Caco-2 (cell line): Measurements from ENCODE around the gene PRC1. TPM values are rescaled to one million over a fixed set of nuclear protein-coding genes. Genes with fewer than 3 reads are reported as not detected.

Experiments used
- BruUV-seq: library from RNA; stranded (reverse); fragments of 400-500 nt; replicated peaks from 2 replicates; lab custom pipeline; 2021; lab: Mats Ljungman, UMichigan
- CTCF ChIA-PET: fragments of 300-600 bp; sonication (Branson Sonifier 250); formaldehyde crosslinking; loops from one replicate; lab custom pipeline; 2022; ENCODE audit warnings: antibody characterized with exemption; lab: Charles Lee
- POLR2A ChIA-PET: fragments of 300-600 bp; sonication (Branson Sonifier 250); formaldehyde crosslinking; loops from one replicate; lab custom pipeline; 2022; ENCODE audit warnings: antibody characterized with exemption; lab: Charles Lee
- DNase-seq, 2 experiments: peaks; one replicate each; pipeline versions ENCODE4 v3.0.0 to v3.0.0-alpha.2; 2020 to 2022
- H3K27me3 ChIP-seq: replicated peaks from 2 replicates; pipeline ENCODE4 v1.6.0; 2011; ENCODE audit warnings: low read length; ENCODE audit not compliant: control insufficient read depth, insufficient read depth
- H3K36me3 ChIP-seq: 2 replicates; pipeline ENCODE4 v1.5.1; 2011; ENCODE audit warnings: low read length; ENCODE audit not compliant: control insufficient read depth, insufficient read depth
- H3K4me1 ChIP-seq: fragments of 250-450 bp; sonication (Bioruptor Pico); 2 replicates; pipeline ENCODE4 v1.5.1; 2020; ENCODE audit warnings: mild to moderate bottlenecking
- H3K4me3 ChIP-seq: 2 replicates; pipeline ENCODE4 v1.5.1; 2011; ENCODE audit warnings: low read depth, mild to moderate bottlenecking, control low read depth, low read length
- H3K9me3 ChIP-seq: fragments of 250-450 bp; sonication (Bioruptor Pico); 2 replicates; pipeline ENCODE4 v1.5.1; 2020; ENCODE audit warnings: mild to moderate bottlenecking, moderate library complexity
- H3K27ac Mint-ChIP-seq: one replicate; pipeline ENCODE4 v1.8.0; 2022; ENCODE audit warnings: mixed read lengths; ENCODE audit not compliant: unreplicated experiment
- H3K27me3 Mint-ChIP-seq: one replicate; pipeline ENCODE4 v1.8.0; 2022; ENCODE audit warnings: mixed read lengths; ENCODE audit not compliant: insufficient read depth, unreplicated experiment
- H3K36me3 Mint-ChIP-seq: one replicate; pipeline ENCODE4 v1.8.0; 2022; ENCODE audit warnings: mild to moderate bottlenecking, mixed read lengths; ENCODE audit not compliant: insufficient read depth, unreplicated experiment
- H3K4me1 Mint-ChIP-seq: one replicate; pipeline ENCODE4 v1.8.0; 2022; ENCODE audit warnings: low read depth, mixed read lengths; ENCODE audit not compliant: unreplicated experiment
- H3K4me3 Mint-ChIP-seq: one replicate; pipeline ENCODE4 v1.8.0; 2022; ENCODE audit warnings: mild to moderate bottlenecking, moderate library complexity, mixed read lengths; ENCODE audit not compliant: unreplicated experiment
- H3K9me3 Mint-ChIP-seq: one replicate; pipeline ENCODE4 v1.8.0; 2022; ENCODE audit warnings: mixed read lengths; ENCODE audit not compliant: unreplicated experiment
- intact Hi-C: fragments of 100-400 bp; cut with micrococcal nuclease; formaldehyde crosslinking; loops from one replicate; pipeline ENCODE4 v1.10.0; 2022; ENCODE audit not compliant: unreplicated experiment
- total RNA-seq: library from RNA; stranded (reverse); gene quantifications from 2 replicates; pipeline ENCODE4 v1.2.3, GENCODE V29; 2022
- TF ChIP-seq, protein P1 (sequence below), 2 experiments: fragments of 200-600 bp in 1 of 2; IDR thresholded peaks; 1 replicate in 1 of 2; 2 replicates in 1 of 2; pipeline versions ENCODE4 v1.5.1 to v1.8.0; 2011 to 2022; ENCODE audit warnings: antibody characterized with exemption in 1 of 2, control low read depth in 1 of 2, inconsistent platforms in 1 of 2, low read depth in 1 of 2, low read length in 1 of 2, mild to moderate bottlenecking in 1 of 2, moderate library complexity in 1 of 2; ENCODE audit not compliant: insufficient read depth in 1 of 2, severe bottlenecking in 1 of 2, unreplicated experiment in 1 of 2

The PRC1 gene
- total RNA-seq, 1 experiment from 2014 or later, result 145 TPM

DNA sequence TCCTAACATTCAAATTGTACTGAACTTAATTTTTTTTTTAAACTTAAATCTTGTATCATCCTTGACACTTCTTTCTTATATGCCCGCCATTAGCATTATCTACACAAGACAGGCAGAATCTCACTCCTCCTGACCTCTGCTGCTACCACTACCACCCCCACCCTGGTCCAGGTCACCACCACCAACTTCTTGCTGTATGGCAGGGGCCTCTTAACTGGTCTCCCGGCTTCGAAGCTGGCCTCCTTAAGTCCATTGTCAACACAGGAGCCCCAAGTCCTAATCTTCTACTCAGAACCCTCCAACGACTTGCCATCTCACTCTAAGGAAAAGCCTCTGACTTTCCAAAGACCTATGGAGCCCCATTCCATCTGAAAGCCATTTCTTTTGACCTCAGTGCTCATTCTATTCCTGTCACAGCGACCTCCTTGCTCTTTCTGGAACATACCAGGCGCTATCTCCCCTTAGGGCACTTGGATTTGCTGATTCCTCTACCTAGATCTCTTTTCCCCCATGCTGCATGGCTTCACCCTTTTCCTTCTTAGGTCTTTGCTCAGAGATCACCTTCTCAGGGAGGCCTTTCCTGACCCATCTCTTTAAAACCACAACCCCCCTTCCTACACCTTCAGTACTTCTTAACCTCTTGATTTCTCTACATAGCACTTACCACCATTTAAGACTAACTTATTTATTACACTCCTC lies 2.6 kb downstream of the PRC1 start:
- intact Hi-C loops, result loop anchor here (5.0 kb wide), 1 partner anchor 34 kb away; no protein-coding TSS in a partner anchor
- peak in 1 of 2 experiments; percentile 10 for DNase-seq
- CTCF ChIA-PET, result no interaction called here

DNA sequence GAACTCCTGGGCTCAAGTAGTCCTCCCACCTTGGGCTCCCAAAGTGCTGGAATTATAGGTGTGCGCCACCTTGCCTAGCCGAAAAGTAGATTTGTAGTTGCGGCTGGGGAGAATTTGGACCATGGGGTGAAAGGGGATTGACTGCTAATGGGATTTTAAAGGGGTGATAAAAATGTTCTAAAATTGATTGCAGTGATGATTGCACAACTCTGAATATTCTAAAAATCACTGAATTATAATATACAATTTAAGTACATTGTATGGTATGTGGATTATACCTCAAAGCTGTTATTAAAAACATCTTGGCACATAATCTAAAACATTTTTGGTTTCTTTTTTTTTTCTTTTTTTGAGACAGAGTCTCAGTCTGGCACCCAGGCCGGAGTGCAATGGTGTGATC lies 3.9 kb downstream of the PRC1 start:
- BruUV-seq, result no TSS peak
- H3K27me3 Mint-ChIP-seq, result no peaks in the 10 kb centered on the region
- intact Hi-C loops, result loop anchor here (5.0 kb wide), 1 partner anchor 33 kb away; no protein-coding TSS in a partner anchor
- H3K27ac Mint-ChIP-seq, result no peak overlapping the region
- TF ChIP-seq, protein P1, sequence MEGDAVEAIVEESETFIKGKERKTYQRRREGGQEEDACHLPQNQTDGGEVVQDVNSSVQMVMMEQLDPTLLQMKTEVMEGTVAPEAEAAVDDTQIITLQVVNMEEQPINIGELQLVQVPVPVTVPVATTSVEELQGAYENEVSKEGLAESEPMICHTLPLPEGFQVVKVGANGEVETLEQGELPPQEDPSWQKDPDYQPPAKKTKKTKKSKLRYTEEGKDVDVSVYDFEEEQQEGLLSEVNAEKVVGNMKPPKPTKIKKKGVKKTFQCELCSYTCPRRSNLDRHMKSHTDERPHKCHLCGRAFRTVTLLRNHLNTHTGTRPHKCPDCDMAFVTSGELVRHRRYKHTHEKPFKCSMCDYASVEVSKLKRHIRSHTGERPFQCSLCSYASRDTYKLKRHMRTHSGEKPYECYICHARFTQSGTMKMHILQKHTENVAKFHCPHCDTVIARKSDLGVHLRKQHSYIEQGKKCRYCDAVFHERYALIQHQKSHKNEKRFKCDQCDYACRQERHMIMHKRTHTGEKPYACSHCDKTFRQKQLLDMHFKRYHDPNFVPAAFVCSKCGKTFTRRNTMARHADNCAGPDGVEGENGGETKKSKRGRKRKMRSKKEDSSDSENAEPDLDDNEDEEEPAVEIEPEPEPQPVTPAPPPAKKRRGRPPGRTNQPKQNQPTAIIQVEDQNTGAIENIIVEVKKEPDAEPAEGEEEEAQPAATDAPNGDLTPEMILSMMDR (IDR thresholded peaks at IDR 0.05; ENCODE audit: insufficient read depth in 1 of 2, low read depth in 1 of 2, low read length in 1 of 2, severe bottlenecking in 1 of 2, unreplicated experiment in 1 of 2), result no peak
- CTCF ChIA-PET, result no interaction called here
- Histone ChIP-seq H3K9me3 (no peaks in the 10 kb centered on the region), H3K4me1 (peaks cover 13% of the 10 kb centered on the region), H3K4me3 (no peak overlapping the region), H3K36me3 (no peaks in the 10 kb centered on the region), H3K27me3 (no peaks in the 10 kb centered on the region)
- peaks cover 21% of the 10 kb centered on the region for H3K4me1 Mint-ChIP-seq
- H3K36me3 Mint-ChIP-seq, result peaks cover 21% of the 10 kb centered on the region
- POLR2A ChIA-PET, result no interaction called here
- no peak for DNase-seq
- H3K9me3 Mint-ChIP-seq, result no peaks in the 10 kb centered on the region
- no peak overlapping the region for H3K4me3 Mint-ChIP-seq

More for the DNA sequence above, 2.6 kb downstream of the PRC1 start:
- BruUV-seq, result no TSS peak
- H3K36me3 ChIP-seq, result no peaks in the 10 kb centered on the region
- Mint-ChIP-seq H3K9me3 (no peaks in the 10 kb centered on the region), H3K36me3 (peaks cover 21% of the 10 kb centered on the region), H3K4me3 (peak overlapping the region; percentile 87), H3K27me3 (no peaks in the 10 kb centered on the region), H3K4me1 (peaks cover 21% of the 10 kb centered on the region), H3K27ac (peak overlapping the region; percentile 65)
- peaks cover 13% of the 10 kb centered on the region for H3K4me1 ChIP-seq
- H3K9me3 ChIP-seq, result no peaks in the 10 kb centered on the region
- TF ChIP-seq, protein P1 (IDR thresholded peaks at IDR 0.05; ENCODE audit: insufficient read depth in 1 of 2, low read depth in 1 of 2, low read length in 1 of 2, severe bottlenecking in 1 of 2, unreplicated experiment in 1 of 2), result no peak
- H3K4me3 ChIP-seq, result no peak overlapping the region
- POLR2A ChIA-PET, result no interaction called here
- no peaks in the 10 kb centered on the region for H3K27me3 ChIP-seq

DNA sequence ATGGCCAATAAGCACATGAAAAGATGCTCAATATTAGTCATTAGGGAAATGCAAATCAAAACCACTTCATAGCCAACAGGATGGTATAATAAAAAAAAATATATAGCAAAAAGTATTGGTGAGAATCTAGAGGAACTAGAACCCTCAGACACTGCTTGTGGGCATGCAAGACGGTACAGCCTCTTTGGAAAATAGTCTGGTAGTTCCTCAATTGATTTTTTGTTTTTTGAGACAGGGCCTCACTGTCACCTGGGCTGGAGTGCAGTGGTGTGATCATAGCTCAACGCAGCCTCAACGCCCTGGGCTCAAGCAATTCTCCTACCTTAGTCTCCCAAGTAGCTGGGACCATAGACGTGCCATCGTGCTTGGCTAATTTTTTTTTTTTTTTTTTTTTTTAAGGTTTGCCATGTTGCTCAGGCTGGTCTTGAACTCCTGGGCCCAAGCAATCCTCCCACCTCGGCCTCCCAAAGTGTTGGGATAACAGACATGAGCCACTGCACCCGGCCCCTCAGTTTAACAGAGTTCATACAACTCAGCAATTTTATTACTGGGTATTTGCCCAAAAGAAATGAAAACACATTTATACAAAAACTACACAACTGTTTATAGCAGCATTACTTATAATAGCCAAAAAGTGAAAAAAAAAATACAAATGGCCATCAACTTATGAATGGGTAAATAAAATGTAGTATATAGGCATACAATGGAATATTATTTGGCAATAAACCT lies 5.1 kb downstream of the PRC1 start:
- intact Hi-C loops, result no loop called here
- CTCF ChIA-PET, result interaction anchor here (0.7 kb wide), 1 partner anchor 283 kb away, joined by 4 read pairs; no protein-coding TSS in a partner anchor
- no peak overlapping the region for H3K4me3 ChIP-seq

More for the DNA sequence above, 5.1 kb downstream of the PRC1 start:
- H3K4me1 ChIP-seq, result peaks cover 13% of the 10 kb centered on the region
- Mint-ChIP-seq H3K9me3 (no peaks in the 10 kb centered on the region), H3K27me3 (no peaks in the 10 kb centered on the region), H3K4me3 (no peak overlapping the region), H3K36me3 (peaks cover 19% of the 10 kb centered on the region), H3K4me1 (peaks cover 21% of the 10 kb centered on the region), H3K27ac (no peak overlapping the region)
- no peaks in the 10 kb centered on the region for H3K9me3 ChIP-seq
- no peak for DNase-seq
- no TSS peak for BruUV-seq
- no peaks in the 10 kb centered on the region; the same call in 1 of the 2 replicates for H3K36me3 ChIP-seq
- no peaks in the 10 kb centered on the region for H3K27me3 ChIP-seq
- TF ChIP-seq, protein P1 (IDR thresholded peaks at IDR 0.05; ENCODE audit: insufficient read depth in 1 of 2, low read depth in 1 of 2, low read length in 1 of 2, severe bottlenecking in 1 of 2, unreplicated experiment in 1 of 2), result no peak
- POLR2A ChIA-PET, result no interaction called here
